ENCODE data around the gene IL21R. TPM values are rescaled to one million over a fixed set of nuclear protein-coding genes. Genes with fewer than 3 reads are reported as not detected.

Gene IL21R
- polyA plus RNA-seq (2014; cell fraction: cytosol; rRNA removed): 1.5 and 1.6 TPM in 2 replicates
- polyA plus RNA-seq (2014; cell fraction: nucleus; rRNA removed): 0.69 and 0.82 TPM in 2 replicates

DNA sequence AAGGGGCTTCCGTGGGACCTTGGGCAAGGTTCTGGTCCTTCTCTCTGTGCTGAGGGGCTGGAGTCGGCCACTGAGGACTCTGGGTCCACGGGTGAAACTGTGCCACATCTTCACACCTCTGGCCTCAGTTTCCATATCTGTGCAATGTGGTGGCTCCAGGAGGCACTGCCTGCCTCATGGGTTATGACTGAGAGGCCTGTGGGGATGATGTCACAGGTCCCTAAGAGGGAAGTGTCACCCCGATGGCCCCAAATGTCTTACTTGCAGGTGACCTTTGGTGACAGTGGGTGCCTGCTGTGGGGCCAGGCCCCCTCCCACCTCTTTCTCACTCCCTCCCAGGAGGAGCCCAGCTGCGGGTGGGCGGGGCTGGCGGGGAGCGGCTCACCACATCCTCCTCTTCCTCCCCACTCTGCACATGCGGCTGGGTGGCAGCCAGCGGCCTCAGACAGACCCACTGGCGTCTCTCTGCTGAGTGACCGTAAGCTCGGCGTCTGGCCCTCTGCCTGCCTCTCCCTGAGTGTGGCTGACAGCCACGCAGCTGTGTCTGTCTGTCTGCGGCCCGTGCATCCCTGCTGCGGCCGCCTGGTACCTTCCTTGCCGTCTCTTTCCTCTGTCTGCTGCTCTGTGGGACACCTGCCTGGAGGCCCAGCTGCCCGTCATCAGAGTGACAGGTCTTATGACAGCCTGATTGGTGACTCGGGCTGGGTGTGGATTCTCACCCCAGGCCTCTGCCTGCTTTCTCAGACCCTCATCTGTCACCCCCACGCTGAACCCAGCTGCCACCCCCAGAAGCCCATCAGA is at the start of gene IL21R:
Gene IL21R, plus strand, starts transcription at position 407 of the 801 bp plus-strand sequence. CDS start 27,898 bp downstream, outside the sequence.
- peak; percentile 21 for DNase-seq (ENCODE audit: low spot score)

DNA sequence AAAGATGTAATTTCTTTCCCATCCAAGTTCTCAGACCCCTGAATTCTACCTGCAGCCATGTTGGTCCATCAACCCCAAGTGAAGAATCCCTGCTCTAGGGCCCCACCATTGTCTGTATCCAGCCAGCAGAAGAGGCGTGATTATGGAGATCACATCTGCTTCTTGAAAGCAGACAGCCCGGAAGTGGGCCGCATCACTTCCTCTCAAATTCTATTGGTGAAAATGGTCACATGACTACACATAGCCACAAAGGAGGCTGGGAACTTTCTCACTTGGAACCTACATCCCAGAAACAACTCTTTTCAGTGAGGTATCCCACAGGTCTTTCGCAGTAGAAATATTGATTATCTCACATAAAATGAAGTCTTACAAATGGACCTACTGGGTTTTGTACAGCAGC is 48.1 kb upstream of the IL21R start:
- DNase-seq (ENCODE audit: low spot score): no peak

DNA sequence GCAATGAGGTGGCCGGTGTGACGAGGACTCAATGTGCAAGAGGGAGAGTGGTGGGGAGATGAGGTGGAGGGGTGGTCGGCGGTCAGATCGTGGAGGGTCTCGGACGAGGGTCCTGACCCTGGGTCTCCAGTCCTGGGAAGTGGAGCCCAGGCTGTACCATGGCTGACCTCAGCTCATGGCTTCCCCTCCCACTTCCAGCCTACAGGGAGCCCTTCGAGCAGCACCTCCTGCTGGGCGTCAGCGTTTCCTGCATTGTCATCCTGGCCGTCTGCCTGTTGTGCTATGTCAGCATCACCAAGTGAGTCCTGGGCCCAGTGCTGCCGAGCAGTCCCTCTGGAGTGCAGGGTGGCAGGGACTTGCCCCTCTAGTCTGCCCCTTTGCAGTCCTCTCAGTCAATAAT is 46.4 kb upstream of the IL21R start:
- no peak for DNase-seq (ENCODE audit: low spot score)

DNA sequence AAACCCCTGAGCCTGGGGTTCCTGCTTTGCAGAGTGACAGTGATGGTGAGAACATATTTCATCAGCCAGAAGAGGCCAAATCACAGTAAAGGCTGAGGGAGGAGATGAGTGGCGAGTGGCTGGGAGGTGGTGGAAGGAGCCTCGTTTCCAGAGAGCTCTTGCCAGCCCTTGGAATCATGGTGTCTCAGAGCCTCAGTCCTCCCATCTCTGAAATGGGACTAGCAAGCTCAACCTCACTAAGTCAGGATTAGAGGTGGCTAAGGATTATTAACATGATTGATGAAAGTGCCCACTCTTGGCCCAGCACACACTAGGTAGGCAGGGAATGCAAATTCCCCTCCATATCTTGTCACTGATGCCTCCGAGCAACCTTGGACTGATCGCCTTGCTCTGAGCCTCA is 45.2 kb upstream of the IL21R start:
- no peak for DNase-seq (ENCODE audit: low spot score)

DNA sequence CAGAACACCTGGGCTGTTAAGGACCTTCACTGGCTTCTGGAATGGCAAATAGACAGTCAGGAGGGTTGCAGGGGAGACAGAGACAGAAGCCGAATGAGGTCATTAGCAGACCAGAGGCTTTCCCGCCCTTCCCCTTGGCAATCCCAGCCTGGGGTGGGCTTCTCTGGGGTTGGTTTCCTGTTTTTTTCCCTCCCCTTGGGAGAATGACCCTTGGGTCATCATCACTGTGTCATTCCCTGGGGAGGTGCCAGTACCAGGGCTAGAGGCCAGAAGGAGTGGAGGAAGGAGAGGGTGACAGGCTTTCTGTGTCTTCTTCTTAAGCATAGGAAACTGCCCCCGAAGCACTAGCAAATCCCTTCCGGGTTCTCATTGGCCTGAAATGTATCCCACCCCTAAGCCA is 42.9 kb upstream of the IL21R start:
- DNase-seq (ENCODE audit: low spot score): no peak

DNA sequence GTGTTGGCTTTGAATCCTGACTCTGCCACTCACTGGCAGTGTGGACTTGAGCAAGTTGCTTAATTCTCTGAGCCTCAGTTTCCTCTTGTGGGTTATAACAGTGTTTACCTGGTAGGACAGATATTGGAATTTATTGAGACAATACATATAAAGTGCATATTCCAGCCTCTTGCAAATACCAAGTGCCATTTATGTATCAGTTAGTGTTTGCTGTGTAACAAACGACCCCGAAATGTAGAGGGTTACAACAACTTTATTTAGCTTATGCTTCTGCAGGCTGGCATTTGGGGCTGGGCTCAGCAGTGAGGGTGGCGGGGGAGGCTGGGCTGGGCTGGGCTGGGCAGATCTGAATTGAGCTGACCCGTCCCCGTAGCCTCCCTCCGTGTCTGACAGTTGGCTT is 42.4 kb upstream of the IL21R start:
- DNase-seq (ENCODE audit: low spot score): no peak

DNA sequence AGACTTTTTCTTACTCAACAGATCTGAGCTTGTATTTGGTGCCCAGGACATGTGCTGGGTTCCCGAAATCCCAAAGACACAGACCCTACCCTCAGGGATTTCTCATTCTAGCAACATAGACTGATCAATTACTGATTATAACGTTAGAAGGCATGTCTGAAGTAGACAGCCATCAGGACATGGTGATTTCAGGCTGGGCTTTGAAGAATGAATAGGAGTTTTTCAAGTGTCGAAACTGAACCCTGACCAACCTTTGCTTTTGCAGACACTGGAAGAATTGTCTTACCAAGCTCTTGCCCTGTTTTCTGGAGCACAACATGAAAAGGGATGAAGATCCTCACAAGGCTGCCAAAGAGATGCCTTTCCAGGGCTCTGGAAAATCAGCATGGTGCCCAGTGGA is 40.0 kb upstream of the IL21R start:
- DNase-seq (ENCODE audit: low spot score): no peak

DNA sequence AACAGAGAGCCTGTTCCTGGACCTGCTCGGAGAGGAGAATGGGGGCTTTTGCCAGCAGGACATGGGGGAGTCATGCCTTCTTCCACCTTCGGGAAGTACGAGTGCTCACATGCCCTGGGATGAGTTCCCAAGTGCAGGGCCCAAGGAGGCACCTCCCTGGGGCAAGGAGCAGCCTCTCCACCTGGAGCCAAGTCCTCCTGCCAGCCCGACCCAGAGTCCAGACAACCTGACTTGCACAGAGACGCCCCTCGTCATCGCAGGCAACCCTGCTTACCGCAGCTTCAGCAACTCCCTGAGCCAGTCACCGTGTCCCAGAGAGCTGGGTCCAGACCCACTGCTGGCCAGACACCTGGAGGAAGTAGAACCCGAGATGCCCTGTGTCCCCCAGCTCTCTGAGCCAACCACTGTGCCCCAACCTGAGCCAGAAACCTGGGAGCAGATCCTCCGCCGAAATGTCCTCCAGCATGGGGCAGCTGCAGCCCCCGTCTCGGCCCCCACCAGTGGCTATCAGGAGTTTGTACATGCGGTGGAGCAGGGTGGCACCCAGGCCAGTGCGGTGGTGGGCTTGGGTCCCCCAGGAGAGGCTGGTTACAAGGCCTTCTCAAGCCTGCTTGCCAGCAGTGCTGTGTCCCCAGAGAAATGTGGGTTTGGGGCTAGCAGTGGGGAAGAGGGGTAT is 39.3 kb upstream of the IL21R start:
- DNase-seq (ENCODE audit: low spot score): no peak

DNA sequence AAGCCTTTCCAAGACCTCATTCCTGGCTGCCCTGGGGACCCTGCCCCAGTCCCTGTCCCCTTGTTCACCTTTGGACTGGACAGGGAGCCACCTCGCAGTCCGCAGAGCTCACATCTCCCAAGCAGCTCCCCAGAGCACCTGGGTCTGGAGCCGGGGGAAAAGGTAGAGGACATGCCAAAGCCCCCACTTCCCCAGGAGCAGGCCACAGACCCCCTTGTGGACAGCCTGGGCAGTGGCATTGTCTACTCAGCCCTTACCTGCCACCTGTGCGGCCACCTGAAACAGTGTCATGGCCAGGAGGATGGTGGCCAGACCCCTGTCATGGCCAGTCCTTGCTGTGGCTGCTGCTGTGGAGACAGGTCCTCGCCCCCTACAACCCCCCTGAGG is 38.7 kb upstream of the IL21R start:
- no peak for DNase-seq (ENCODE audit: low spot score)

DNA sequence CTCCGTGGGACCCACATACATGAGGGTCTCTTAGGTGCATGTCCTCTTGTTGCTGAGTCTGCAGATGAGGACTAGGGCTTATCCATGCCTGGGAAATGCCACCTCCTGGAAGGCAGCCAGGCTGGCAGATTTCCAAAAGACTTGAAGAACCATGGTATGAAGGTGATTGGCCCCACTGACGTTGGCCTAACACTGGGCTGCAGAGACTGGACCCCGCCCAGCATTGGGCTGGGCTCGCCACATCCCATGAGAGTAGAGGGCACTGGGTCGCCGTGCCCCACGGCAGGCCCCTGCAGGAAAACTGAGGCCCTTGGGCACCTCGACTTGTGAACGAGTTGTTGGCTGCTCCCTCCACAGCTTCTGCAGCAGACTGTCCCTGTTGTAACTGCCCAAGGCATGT is 38.2 kb upstream of the IL21R start:
- no peak for DNase-seq (ENCODE audit: low spot score)

DNA sequence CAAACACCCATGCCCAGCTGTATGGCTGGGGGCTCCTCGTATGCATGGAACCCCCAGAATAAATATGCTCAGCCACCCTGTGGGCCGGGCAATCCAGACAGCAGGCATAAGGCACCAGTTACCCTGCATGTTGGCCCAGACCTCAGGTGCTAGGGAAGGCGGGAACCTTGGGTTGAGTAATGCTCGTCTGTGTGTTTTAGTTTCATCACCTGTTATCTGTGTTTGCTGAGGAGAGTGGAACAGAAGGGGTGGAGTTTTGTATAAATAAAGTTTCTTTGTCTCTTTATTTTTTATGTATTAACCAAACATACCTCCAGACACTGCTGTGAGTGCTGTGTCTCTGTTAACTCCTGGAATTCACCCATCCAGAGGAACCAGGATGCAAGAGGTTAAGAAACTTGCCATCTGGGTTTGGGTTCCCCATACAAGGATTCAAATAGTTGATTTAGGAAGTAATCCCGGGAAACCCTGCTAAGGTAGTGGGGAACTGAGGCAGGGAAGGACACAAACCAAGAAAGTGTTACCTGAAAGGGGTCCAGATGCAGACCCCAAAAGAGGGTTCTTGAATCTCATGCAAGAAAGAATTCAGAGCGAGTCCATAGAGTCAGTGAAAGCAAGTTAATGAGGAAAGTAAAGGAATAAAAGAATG is 37.4 kb upstream of the IL21R start:
- no peak for DNase-seq (ENCODE audit: low spot score)

DNA sequence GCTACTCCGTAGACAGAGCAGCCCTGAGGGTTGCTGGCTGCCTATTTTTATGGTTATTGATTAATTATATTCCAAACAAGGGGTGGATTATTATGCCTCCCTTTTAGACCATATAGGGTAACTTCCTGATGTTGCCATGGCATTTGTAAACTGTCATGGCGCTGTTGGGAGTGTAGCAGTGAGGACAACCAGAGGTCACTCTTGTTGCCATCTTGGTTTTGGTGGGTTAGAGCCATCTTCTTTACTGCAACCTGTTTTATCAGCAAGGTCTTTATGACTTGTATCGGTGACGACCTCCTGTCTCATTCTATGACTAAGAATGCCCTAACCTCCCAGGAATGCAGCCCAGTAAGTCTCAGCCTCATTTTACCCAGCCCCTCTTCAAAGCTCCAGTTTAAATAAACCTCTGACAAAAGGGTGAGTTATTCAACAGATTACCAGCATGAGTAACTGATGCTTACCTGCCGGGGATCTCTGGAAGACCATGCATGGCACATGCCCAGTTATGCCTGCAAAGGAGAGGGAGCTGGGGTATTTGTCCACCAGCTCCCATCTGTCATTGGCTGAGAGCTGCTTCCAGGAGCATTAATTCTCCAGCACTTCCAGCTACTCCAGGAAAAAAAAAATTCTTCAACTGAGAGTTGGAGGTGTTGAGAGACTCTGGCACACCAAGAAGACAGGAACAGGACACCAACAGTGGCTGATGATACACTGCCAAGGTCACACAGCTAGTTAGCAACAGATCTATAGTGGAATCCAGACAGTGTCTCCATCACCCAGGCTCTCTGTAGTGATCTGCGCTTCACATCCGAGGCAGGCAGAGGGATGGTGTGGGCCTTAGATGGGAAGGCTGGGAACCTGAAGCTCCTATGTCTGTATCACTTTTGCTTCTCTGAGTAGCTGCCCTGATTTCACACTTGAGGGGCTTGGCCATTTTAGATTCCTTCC is 36.6 kb upstream of the IL21R start:
- no peak for DNase-seq (ENCODE audit: low spot score)

DNA sequence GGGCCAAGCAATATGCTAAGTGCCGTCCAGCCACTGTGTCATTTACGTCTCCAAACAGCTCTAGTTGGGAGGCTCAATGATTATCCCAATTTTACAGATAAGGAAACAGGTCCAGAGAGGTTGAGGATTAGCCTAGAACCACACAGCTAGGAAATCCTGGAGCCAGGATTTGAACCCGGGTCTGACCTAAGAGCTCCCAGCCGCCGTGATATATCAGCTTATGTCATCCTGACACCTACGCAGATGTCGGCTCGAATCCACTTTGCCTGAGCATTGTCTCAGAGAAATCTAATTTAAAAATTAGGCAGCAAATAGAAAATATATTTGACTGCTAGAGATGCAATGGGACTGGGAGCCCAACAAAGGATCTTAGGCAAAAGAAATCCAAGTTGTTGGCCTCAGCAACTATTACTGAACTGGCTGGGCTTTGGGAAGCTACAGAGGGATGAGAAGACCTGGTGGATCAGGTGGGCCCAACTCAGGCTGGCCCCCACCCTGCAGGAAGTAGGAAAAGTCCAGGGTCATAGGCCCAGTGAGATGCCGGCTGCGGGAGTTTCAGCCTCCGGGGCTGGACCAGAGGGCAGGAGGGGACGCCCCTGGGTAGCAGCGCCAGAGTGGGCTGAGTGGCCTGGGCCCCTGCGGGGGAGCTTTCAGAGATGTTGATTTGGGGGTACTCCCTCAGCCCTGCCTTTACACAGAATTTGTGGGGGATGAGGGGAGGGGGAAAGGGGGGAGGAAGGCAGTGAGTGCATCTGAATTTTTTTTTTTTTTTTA is 35.1 kb upstream of the IL21R start:
- DNase-seq (ENCODE audit: low spot score): no peak

DNA sequence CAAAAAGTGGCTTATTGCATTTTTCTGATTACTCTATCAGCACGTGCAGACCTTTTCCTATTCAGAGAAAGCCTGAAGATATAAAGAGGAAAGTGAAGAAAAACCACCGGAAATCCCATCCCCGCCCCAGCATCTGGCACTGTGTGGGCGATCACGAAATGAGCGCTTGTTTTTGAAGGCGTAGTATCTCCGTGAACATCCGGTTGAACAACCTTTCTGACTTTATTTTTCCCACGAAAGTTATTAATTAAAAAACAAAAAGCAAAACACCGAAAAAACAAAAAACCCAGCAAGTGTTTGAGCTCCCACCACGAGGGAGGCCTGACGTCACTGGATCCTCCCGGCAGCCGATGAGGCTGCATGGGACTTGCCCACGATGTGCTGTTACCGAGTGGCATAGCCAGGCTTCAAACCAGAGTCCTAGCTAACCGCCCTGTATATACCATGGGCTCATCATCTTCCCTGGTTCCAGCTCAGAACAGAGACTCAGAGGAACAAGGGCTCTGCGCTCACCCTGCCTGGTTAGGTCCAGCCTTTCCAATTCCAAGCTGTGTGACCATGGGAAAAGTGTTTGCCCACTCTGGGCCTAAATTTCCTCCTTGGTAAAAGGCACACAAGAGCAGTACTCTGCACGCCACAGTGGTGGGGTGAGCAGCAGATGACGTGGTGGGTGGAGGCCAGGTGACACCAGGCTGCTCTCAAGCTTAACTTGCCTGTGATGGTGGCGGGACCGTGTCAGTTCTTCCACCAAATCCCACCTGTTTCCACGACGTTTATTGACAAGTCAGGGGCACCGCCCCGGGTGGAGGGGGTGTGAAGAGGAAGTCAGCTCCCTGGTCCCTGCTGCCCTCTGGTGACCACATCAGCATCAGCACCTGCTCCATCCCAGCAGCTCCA is 34.3 kb upstream of the IL21R start:
- peak; percentile 65 for DNase-seq (ENCODE audit: low spot score)

DNA sequence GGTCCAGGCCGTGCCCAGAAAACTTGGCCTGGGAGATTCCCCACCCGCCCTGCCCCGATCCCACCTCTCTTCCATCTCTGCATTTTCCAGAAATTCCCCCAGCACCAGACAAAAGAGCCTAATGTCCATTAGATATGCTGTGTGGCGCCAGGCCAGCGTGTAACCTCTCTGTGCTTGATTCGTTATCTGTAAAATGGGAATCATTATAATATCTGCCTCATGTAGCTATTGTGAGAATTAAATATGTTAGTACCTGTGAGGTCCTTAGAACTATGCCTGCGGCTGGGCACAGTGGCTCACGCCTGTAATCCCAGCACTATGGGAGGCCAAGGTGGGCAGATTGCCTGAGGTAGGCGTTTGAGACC is 33.6 kb upstream of the IL21R start:
- DNase-seq (ENCODE audit: low spot score): no peak

DNA sequence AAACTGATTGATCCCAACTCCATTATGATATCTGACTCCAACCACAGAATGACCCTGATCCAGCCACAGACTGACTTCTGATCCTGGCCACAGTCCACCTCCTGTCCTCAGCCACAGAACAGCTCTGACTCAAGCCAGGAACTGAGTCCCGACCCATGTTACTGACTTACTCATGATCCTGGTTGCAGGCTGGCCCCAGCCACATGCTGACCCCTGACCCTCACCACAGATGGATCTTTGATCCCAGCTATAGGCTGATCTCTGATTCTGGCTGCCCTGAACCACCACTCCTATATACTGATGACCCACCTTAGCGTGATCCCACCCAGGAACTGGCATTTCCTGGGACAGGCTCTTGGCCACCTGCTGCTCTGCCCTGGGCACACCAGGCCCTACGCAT is 32.2 kb upstream of the IL21R start:
- DNase-seq (ENCODE audit: low spot score): no peak

DNA sequence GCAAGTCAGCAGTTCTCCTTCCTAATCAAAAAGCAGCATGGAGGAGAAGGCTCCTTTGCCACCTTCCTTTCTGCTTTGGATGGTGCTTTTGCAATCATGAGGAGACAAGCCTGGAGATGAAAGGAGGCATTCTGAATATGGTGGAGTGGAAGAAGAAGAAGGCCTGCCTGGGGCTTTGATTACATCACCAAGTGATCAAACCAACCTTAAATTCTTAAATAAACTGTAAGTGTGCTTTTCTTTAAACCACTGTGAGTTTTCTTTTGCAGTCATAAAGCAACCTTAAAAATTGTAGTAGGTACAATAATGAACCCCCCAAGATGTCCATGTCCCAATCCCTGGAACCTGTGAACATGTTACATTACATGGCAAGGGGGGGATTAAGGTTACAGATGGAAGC is 31.7 kb upstream of the IL21R start:
- no peak for DNase-seq (ENCODE audit: low spot score)

DNA sequence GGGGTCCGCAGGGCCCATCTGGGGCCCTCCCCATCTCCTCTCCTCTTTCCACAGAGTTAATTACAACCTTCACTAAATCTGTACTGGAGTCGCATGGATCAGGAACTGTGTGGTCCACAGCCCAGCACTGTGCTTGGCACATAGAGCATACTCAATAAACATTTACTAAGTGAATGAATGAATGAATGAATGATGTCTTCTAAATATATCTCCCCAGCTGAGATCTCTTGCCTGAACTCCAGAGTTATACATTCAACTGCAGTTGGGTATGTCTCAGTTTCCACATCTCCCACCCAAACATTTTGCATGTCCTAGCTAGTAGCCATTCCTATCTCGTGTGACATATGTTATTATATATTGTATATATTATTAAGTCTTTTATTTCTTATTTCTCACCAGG is 28.7 kb upstream of the IL21R start:
- no peak for DNase-seq (ENCODE audit: low spot score)

DNA sequence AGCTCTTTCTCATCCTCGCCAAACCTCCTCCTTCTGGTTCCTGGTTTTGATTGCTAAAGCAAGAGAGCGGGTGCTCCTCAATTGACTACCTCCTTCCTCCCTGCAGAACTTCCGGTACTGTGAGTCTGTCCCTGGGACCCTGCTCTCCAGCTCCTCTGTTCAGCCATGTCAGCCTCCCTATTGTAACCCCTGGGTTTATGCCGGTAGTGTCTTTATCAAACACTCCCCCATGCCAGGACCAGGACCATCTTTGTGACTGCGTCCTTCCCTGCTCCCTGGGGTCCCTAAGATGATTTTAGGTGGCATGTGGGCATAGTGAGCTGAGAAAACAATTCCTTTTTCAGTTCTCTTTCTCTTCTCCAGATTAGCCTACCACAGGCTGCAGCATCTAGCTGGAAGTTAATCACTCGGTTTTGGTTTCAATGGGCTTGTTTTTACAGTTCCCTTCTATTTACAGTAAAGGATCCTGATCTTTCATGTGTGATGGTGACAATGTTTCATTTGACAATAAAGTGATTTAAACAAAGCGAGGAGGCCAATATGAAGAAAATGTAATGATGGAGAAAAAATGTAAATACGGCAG is 27.7 kb upstream of the IL21R start:
- DNase-seq (ENCODE audit: low spot score): no peak

All from SK-N-DZ (cell line).